ENCODE measurements around the gene RDX. TPM values are rescaled to one million over a fixed set of nuclear protein-coding genes. Genes with fewer than 3 reads are reported as not detected.
A peak's percentile ranks its signal among the peaks of the same experiment; 100 is the strongest.

The RDX gene
- total RNA-seq, 1 donor from 2014 or later: 149 TPM

- TF ChIP-seq CTCF (IDR thresholded peaks at IDR 0.05): no peak
- Mint-ChIP-seq H3K36me3 (ENCODE audit: low read depth) (peaks cover 16% of the 10 kb centered on the region), H3K4me1 (ENCODE audit: low read depth) (no peaks in the 10 kb centered on the region), H3K4me3 (ENCODE audit: unreplicated experiment) (no peak overlapping the region), H3K27me3 (ENCODE audit: low read depth) (no peaks in the 10 kb centered on the region), H3K27ac (ENCODE audit: unreplicated experiment) (no peak overlapping the region), H3K9me3 (ENCODE audit: low read depth) (no peaks in the 10 kb centered on the region)
- DNase-seq (ENCODE audit: low spot score): no peak
These were observed 54.2 kb downstream of the RDX start for GRCh38 chr11:110242188-110242587.

- TF ChIP-seq CTCF (IDR thresholded peaks at IDR 0.05): no peak
- Mint-ChIP-seq H3K36me3 (ENCODE audit: low read depth) (peaks cover 31% of the 10 kb centered on the region), H3K27me3 (ENCODE audit: low read depth) (no peaks in the 10 kb centered on the region), H3K9me3 (ENCODE audit: low read depth) (no peaks in the 10 kb centered on the region), H3K4me1 (ENCODE audit: low read depth) (no peaks in the 10 kb centered on the region), H3K27ac (ENCODE audit: unreplicated experiment) (no peak overlapping the region), H3K4me3 (ENCODE audit: unreplicated experiment) (no peak overlapping the region)
- DNase-seq (ENCODE audit: low spot score): no peak
These were observed 60.4 kb downstream of the RDX start for GRCh38 chr11:110235966-110236365.

GRCh38 chr11:110230377-110230776 is 66.0 kb downstream of the RDX start:
- Mint-ChIP-seq H3K27me3 (ENCODE audit: low read depth) (no peaks in the 10 kb centered on the region), H3K4me1 (ENCODE audit: low read depth) (no peaks in the 10 kb centered on the region), H3K36me3 (ENCODE audit: low read depth) (peaks cover 26% of the 10 kb centered on the region), H3K9me3 (ENCODE audit: low read depth) (no peaks in the 10 kb centered on the region), H3K4me3 (ENCODE audit: unreplicated experiment) (no peak overlapping the region), H3K27ac (ENCODE audit: unreplicated experiment) (no peak overlapping the region)
- TF ChIP-seq CTCF (IDR thresholded peaks at IDR 0.05): no peak
- DNase-seq (ENCODE audit: low spot score): no peak

- Mint-ChIP-seq H3K27ac (ENCODE audit: unreplicated experiment) (peak overlapping the region; percentile 64), H3K36me3 (ENCODE audit: low read depth) (peaks cover 6% of the 10 kb centered on the region), H3K9me3 (ENCODE audit: low read depth) (peaks cover 2% of the 10 kb centered on the region), H3K4me3 (ENCODE audit: unreplicated experiment) (no peak overlapping the region), H3K4me1 (ENCODE audit: low read depth) (peaks cover 22% of the 10 kb centered on the region), H3K27me3 (ENCODE audit: low read depth) (no peaks in the 10 kb centered on the region)
- DNase-seq (ENCODE audit: low spot score): no peak
- no peak for TF ChIP-seq CTCF (IDR thresholded peaks at IDR 0.05)
These were observed 77.2 kb downstream of the RDX start for GRCh38 chr11:110219006-110219785.

GRCh38 chr11:110217936-110218335 is 78.5 kb downstream of the RDX start:
- H3K27me3 Mint-ChIP-seq (ENCODE audit: low read depth): no peaks in the 10 kb centered on the region
- TF ChIP-seq CTCF (IDR thresholded peaks at IDR 0.05): no peak
- peaks cover 2% of the 10 kb centered on the region for H3K9me3 Mint-ChIP-seq (ENCODE audit: low read depth)
- DNase-seq (ENCODE audit: low spot score): no peak
- no peak overlapping the region for H3K27ac Mint-ChIP-seq (ENCODE audit: unreplicated experiment)
- H3K36me3 Mint-ChIP-seq (ENCODE audit: low read depth): peaks cover 6% of the 10 kb centered on the region
- H3K4me1 Mint-ChIP-seq (ENCODE audit: low read depth): peaks cover 22% of the 10 kb centered on the region
- no peak overlapping the region for H3K4me3 Mint-ChIP-seq (ENCODE audit: unreplicated experiment)
